Activated T-cell treated with anti-CD3 and anti-CD28 coated beads for 48 hours (primary cell): ENCODE data around the gene TPCN2.

Experiments used
- DNase-seq: peaks from one replicate; pipeline ENCODE4 v3.0.0-alpha.2; 2020; ENCODE audit warnings: low read depth

Gene TPCN2

DNA sequence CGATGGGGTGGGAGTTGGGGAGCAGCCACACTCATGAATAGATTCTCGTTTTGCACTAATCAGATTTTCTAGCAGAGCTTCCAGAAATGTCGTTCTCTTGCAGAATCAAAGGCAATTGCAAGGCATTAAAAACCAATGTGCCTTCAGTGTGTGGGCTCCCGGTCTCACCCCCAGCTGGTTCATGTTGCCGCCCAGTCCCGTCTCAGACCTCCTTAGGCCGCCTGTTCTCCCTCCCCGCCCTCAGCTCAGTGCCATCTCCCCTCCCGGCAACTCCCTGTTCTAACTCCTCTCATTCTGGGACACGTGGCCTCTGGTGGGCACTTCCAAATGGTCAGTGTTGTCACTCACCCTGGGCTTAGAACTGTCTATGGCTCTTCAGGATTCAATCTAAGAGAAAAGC, 64.5 kb downstream of the TPCN2 start:
- DNase-seq: no peak

DNA sequence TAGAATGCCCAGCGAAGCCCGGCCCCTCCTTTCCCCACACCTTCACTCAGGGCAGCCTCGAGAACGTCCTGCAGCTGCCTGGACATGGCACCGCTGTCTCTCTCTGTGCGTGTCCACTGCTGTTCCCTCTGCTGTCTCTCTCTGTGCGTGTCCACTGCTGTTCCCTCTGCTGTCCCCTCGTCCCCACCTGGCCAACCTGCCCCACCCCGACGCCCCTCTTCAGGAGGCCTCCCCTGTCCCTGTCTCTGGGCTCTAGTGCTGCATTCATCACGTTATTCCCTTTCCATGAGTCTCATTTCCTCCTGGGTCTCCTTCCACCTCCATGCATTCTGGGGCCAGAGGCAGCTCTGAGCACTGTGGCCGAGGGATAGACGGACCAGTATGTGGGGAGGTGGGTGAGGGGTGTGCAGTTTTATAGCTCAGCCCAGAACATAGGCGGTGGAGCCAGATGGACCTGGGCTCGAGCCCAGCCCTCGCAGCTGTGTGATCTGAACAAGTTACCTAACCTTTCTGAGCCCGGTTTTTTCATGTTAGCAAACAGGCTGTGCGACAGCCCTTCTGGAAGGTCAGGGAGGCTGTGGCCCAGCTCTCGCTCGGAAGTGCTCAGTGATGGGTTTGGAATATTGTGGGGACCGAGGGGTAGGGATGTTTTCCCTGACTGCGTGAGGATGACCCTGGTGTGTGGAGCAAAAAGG, 65.1 kb downstream of the TPCN2 start:
- no peak for DNase-seq

DNA sequence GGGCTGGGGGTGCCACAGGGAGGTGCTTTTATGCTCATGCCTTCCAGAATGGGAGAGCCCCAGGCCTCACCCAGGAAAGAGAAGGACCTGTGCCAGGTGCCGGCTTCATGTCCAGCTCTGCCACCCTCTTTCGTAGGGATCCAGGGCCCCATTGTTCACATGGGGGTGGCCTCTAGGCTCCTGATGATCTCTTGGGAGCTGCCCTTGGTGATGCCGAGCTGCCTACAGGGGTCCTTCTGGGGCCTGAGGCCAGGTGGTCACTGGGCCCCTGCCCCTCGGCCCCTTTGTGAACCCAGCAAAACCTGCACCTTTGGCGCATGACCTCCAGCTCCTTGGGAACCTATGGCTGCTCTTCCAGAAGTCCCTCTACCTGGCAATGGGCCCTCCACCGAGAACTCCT, 65.6 kb downstream of the TPCN2 start:
- DNase-seq: no peak

- DNase-seq: no peak
Measured at GRCh38 chr11:69114811-69115523, 66.2 kb downstream of the TPCN2 start.

DNA sequence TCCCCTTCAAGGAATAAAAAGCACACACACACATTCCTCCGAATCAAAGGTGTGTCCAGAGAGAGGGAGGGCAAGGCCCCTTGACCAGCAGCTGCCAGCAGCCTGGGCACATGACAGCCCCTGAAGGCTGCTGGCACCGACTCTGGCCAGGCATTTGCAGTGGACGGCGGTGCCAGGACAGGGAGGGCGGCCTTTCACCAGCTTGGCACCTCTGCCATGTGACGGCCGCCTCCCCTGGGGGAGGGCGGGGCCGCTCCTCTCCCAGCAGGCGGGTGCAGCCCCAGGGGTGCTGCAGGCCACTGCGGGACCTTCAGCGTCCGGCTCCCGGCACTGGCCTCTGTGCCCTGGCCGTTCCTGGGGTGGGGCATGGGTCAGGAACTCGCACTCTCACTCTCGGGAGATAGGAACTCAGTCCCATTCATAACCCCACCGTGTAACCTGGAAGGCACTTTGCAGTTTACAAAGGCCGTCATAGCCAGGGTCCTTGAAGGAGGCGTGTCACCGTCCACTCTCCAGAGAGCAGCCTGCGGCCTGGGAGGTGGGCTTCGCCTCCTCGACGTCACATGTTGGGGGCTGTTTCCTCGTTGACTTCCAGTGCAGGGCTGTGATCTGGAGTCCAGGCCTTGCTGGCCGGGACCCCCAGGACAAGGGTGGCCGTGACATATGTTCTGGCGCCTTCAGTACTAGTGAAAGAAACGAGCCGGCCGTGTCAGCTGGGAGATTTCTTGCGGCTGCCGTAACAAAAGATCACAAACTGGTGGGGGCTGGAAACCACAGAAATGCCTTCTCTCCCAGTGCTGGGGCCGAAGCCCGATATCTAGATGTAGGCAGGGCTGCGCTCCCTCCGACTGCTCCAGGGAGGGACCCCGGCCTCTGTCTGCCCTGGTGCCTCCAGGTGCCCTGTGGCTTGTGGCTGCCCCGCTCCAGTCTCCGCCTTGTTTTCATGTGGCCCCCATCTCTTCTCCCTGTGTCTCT, 67.1 kb downstream of the TPCN2 start:
- no peak for DNase-seq

DNA sequence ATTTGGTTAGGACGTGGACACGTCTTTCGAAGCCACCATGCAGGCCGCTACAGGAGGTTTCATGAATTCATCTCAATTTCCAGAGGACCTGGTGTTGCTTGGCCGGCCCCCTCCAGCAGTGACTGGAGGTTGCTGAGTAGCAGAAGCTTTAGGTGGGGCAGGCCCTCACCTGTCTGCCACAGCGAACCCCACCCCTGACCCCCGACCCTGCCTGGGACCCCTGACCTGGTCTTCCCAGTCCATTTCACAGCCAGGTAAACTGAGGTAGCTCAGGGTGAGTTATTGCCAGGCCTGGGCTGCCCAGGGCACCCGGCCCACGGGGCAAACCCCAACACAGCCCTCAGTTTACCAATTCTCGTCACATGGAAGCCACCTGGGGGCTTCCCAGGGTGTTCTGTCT, 67.9 kb downstream of the TPCN2 start:
- no peak for DNase-seq

DNA sequence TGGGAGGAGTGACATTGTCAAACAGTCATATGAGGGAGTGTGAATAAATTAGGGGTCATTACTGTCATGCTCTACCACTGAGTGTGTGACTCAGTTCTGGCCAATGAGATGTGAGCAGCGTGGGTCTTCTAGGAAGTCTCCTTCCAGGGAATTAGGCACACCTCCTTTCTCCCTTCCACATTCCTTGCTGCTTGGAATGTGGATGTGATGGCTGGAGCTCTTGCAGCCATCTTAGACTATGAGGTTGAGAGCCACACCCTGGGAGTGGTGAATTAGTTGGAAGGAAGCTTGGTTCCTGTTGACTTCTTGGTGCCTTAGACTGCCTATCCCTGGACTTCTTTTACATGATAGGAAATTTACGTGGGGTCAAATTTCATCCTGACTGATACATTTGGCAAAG, 70.5 kb downstream of the TPCN2 start:
- DNase-seq: no peak

GRCh38 chr11:69120096-69120875, 71.6 kb downstream of the TPCN2 start:
- no peak for DNase-seq

- no peak for DNase-seq
Measured at GRCh38 chr11:69121021-69121420, 72.3 kb downstream of the TPCN2 start.

- DNase-seq: no peak
Measured at GRCh38 chr11:69121621-69122325, 73.0 kb downstream of the TPCN2 start.

DNA sequence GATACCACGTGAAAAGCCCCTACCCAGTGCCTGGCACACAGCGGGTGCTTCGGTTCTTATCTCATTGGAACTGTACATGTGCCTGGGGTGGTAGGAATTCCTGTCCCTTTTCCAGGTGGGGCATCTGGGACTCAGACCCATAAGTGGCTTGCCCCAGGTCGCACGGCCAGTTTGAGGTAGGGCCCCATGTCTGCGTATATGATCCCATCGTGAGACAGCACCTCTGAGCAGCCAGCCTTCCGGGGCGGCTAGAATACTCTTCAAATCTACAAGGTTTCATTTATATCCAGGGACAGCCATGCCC, 73.5 kb downstream of the TPCN2 start:
- DNase-seq: no peak

DNA sequence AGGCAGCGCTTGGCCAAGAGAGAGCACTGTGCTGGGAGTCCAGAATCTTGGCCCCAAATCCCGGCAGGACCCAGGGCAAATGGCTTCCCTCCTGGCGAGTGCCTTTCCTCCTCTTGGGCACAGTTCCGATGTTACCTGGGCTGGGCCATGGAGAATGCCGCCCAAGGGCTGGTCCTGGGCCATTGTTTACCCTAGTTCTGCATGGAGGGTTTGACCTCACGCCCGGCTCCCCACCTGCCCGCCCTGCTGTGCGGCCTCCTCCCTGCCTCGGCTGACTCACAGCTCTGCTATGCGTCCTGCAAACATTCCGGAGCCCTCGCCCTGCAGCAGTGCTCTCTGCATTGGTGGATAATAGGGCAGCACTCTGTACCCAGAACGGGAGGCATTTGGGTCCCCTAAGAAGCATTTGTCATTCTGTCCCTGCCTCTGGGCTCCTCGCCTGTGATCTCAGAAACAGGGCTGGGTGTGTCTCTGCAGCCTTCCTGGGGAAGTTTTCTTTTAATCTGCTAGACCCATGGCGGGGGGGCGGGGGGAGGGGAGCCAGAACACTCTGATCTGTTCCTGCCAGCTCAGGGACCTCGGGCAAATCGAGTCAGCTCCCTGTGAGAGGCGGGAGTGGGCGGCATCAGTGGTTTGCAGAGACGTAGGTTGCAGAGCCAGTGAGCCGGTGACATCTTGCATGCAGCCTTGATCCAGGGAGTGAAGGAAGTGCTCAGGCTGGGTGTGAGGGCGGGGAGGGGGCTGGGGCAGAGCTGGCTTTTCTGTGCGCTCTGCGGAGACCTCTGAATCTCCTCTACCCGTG, 74.1 kb downstream of the TPCN2 start:
- DNase-seq: peak; percentile 72

DNA sequence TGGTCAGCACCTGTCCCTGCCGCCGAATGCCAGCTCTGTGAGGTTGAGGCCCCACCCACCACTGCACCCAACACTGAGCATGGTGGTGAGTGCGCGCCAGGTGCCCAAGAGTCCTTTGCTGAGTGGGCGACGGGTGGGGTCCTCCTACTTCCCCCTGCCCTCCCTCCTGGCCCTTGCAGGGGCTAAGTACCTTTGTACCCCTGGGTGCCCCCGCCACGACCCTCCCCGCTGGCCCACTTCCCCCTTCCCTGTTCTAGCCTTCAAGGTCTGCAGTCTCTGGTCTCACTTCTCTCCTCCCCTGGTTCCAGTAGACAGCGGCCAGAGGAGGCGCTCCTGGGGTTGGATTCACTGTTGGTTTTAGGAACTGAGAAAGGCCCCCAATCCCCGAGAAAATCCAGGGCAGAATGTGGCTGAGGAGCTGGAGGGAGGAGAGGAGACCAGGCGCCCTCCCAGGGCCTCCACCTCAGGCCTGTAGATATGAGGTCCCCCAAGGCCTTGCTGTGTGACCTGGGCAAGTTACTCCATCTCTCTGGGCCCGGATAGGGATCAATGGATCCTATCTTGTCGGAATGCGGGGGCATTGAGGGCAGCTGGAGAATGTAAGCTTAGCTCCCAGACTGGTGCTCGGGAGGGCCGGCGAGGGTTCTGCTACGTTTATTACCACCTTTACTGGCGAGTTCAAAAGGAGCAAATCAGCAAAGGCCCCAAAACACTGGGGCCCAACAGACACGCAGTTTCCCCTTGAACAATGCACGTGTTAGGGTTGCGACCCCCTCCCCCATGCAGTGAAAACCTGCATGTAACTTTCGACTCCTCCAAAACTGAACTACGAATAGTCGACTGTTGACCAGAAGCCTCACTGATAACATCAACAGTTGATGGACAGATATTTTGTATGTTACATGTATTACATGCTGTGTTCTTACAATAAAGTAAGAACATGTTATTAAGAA, 75.1 kb downstream of the TPCN2 start:
- no peak for DNase-seq

DNA sequence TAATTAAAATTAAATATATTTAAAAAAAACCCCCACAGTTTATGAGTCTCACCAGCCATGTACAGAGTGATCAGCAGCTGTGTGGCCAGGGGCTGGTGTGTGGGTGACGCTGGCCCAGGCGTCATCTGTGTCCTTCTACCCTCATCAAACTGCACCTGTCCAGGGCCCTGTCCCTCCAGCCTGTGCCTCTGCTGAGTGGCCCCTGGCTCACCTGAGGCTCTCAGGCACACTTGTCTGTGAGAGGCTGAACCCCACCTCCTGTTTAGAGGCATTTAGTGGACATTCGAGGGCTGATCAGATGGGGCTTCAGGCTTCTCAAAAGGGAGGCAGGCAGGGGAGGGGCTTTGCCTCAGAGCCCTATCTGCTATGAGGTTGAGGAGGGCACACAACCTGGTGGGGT, 77.1 kb downstream of the TPCN2 start:
- no peak for DNase-seq

GRCh38 chr11:69126286-69126685, 77.6 kb downstream of the TPCN2 start:
- no peak for DNase-seq

DNA sequence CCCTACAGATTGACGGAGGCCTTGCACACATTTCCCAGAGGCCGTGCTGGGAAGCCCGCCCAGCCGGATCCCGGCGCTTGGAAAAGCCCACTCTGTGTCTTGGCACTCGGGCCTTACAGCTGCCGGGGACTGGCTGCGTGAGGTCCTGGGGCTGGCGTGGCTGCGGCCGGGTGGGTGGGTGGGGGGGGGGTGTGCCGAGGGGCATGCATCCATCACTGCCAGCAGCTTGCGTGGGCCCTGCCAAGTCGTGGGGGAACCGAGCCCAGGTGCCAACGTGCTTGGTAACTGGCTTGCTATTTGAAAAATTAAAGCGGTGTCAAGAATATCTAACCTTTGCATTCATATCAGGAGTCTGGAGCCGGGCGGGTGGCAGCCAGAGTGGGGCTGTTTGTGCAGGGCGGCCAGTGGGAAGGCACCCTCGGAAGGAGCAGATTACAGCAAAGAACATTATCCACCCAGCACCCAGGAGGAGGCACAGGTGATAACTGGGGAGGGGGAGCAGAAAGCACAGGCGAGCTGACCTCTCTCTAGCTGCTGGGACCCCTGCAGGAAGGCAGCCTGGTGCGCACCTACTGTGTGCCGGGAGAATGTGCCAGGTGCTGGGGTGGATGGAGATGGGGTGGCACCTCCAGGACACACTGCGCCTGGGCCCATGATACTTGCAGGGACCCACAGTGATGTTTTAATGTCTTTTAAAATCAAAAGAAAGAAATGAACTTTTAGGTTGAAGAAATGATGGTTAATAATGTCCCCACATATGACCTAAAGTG, 78.5 kb downstream of the TPCN2 start:
- no peak for DNase-seq

GRCh38 chr11:69127884-69128283, 79.2 kb downstream of the TPCN2 start:
- no peak for DNase-seq

- no peak for DNase-seq
Measured at GRCh38 chr11:69129053-69129452, 80.3 kb downstream of the TPCN2 start.

- no peak for DNase-seq
Measured at GRCh38 chr11:69129647-69130046, 80.9 kb downstream of the TPCN2 start.
